ENCODE data around the gene SLC12A9. TPM values are rescaled to one million over a fixed set of nuclear protein-coding genes. Genes with fewer than 3 reads are reported as not detected.

Gene SLC12A9
- total RNA-seq, 1 donor from 2014 or later, result 27.7 TPM

GRCh38 chr7:100865938-100866728 lies 13.6 kb downstream of the SLC12A9 start:
- Mint-ChIP-seq H3K27me3 (ENCODE audit: low read depth) (no peaks in the 10 kb centered on the region), H3K36me3 (ENCODE audit: low read depth) (no peaks in the 10 kb centered on the region), H3K4me1 (peaks cover 17% of the 10 kb centered on the region), H3K4me3 (no peak overlapping the region), H3K27ac (ENCODE audit: unreplicated experiment) (no peak overlapping the region), H3K9me3 (no peaks in the 10 kb centered on the region)
- TF ChIP-seq CTCF (conservative IDR thresholded peaks at IDR 0.05), result no peak
- DNase-seq (ENCODE audit: low read depth, low spot score), result no peak

GRCh38 chr7:100866729-100867039 lies 14.2 kb downstream of the SLC12A9 start:
- peaks cover 3% of the 10 kb centered on the region for H3K36me3 Mint-ChIP-seq (ENCODE audit: low read depth)
- H3K27me3 Mint-ChIP-seq (ENCODE audit: low read depth), result no peaks in the 10 kb centered on the region
- no peaks in the 10 kb centered on the region for H3K9me3 Mint-ChIP-seq
- TF ChIP-seq CTCF (conservative IDR thresholded peaks at IDR 0.05), result no peak
- peak overlapping the region; percentile 98 for H3K27ac Mint-ChIP-seq (ENCODE audit: unreplicated experiment)
- H3K4me1 Mint-ChIP-seq, result peaks cover 17% of the 10 kb centered on the region
- DNase-seq (ENCODE audit: low read depth, low spot score), result no peak
- H3K4me3 Mint-ChIP-seq, result peak overlapping the region; percentile 95

GRCh38 chr7:100867040-100867775 lies 14.7 kb downstream of the SLC12A9 start, which contains the start of gene TRIP6:
TRIP6 (plus strand) TSS chr7:100867387; CDS start chr7:100867498, 111 bp downstream.
- DNase-seq (ENCODE audit: low read depth, low spot score), result peak; percentile 61
- H3K27ac Mint-ChIP-seq (ENCODE audit: unreplicated experiment), result peak within 1 kb of the TSS; percentile 98
- H3K4me3 Mint-ChIP-seq, result peak within 1 kb of the TSS; percentile 95
- peaks cover 3% of the 10 kb centered on the region for H3K36me3 Mint-ChIP-seq (ENCODE audit: low read depth)
- H3K9me3 Mint-ChIP-seq, result no peaks in the 10 kb centered on the region
- H3K4me1 Mint-ChIP-seq, result peaks cover 17% of the 10 kb centered on the region
- TF ChIP-seq CTCF (conservative IDR thresholded peaks at IDR 0.05), result no peak
- no peaks in the 10 kb centered on the region for H3K27me3 Mint-ChIP-seq (ENCODE audit: low read depth)

- no peak for TF ChIP-seq CTCF (conservative IDR thresholded peaks at IDR 0.05)
- H3K9me3 Mint-ChIP-seq, result no peaks in the 10 kb centered on the region
- H3K27ac Mint-ChIP-seq (ENCODE audit: unreplicated experiment), result peak overlapping the region; percentile 81
- H3K4me1 Mint-ChIP-seq, result peaks cover 17% of the 10 kb centered on the region
- H3K4me3 Mint-ChIP-seq, result peak overlapping the region; percentile 85
- no peaks in the 10 kb centered on the region for H3K27me3 Mint-ChIP-seq (ENCODE audit: low read depth)
- peaks cover 7% of the 10 kb centered on the region for H3K36me3 Mint-ChIP-seq (ENCODE audit: low read depth)
- no peak for DNase-seq (ENCODE audit: low read depth, low spot score)
Observed at GRCh38 chr7:100867776-100868485, 15.4 kb downstream of the SLC12A9 start.

GRCh38 chr7:100873599-100874299 lies 21.2 kb downstream of the SLC12A9 start:
- H3K4me3 Mint-ChIP-seq, result peak overlapping the region; percentile 100
- peaks cover 26% of the 10 kb centered on the region for H3K36me3 Mint-ChIP-seq (ENCODE audit: low read depth)
- H3K4me1 Mint-ChIP-seq, result peaks cover 39% of the 10 kb centered on the region
- H3K9me3 Mint-ChIP-seq, result no peaks in the 10 kb centered on the region
- no peak for TF ChIP-seq CTCF (conservative IDR thresholded peaks at IDR 0.05)
- DNase-seq (ENCODE audit: low read depth, low spot score), result no peak
- H3K27ac Mint-ChIP-seq (ENCODE audit: unreplicated experiment), result peak overlapping the region; percentile 98
- peaks cover 3% of the 10 kb centered on the region for H3K27me3 Mint-ChIP-seq (ENCODE audit: low read depth)

Measured in neural crest cell (in vitro differentiated cells).